ENCODE measurements around the gene VRK2.

VRK2 gene

GRCh38 chr2:58204195-58204959 lies 157.8 kb downstream of the VRK2 start:
- no peaks in the 10 kb centered on the region for H3K9me3 ChIP-seq (ENCODE audit: control insufficient read depth in 5 of 5, low read length in 5 of 5)
- H3K4me3 ChIP-seq (ENCODE audit: low read depth in 1 of 5, low read length in 5 of 5): no peak overlapping the region
- H3K4me1 ChIP-seq (ENCODE audit: control insufficient read depth in 5 of 5, insufficient read depth in 5 of 5, low read length in 5 of 5): no peaks in the 10 kb centered on the region
- no peak overlapping the region for H3K9ac ChIP-seq (ENCODE audit: low read length in 5 of 5)
- H3K27ac ChIP-seq (ENCODE audit: low read depth, low read length): no peak overlapping the region
- H3K27me3 ChIP-seq (ENCODE audit: control insufficient read depth in 5 of 5, insufficient read depth in 4 of 5, low read length in 5 of 5): no peaks in the 10 kb centered on the region
- H3K36me3 ChIP-seq (ENCODE audit: control insufficient read depth in 5 of 5, insufficient read depth in 5 of 5, low read length in 5 of 5): peaks cover 0 to 10% (median 3%) of the 10 kb centered on the region in 5 donors

GRCh38 chr2:58206785-58207184 lies 160.2 kb downstream of the VRK2 start:
- H3K4me3 ChIP-seq (ENCODE audit: low read depth in 1 of 5, low read length in 5 of 5): no peak overlapping the region
- no peaks in the 10 kb centered on the region for H3K4me1 ChIP-seq (ENCODE audit: control insufficient read depth in 5 of 5, insufficient read depth in 5 of 5, low read length in 5 of 5)
- no peaks in the 10 kb centered on the region for H3K27me3 ChIP-seq (ENCODE audit: control insufficient read depth in 5 of 5, insufficient read depth in 4 of 5, low read length in 5 of 5)
- no peak overlapping the region for H3K27ac ChIP-seq (ENCODE audit: low read depth, low read length)
- peaks cover 0 to 8% (median 4%) of the 10 kb centered on the region in 5 donors for H3K36me3 ChIP-seq (ENCODE audit: control insufficient read depth in 5 of 5, insufficient read depth in 5 of 5, low read length in 5 of 5)
- H3K9ac ChIP-seq (ENCODE audit: low read length in 5 of 5): no peak overlapping the region
- no peaks in the 10 kb centered on the region for H3K9me3 ChIP-seq (ENCODE audit: control insufficient read depth in 5 of 5, low read length in 5 of 5)

- H3K4me3 ChIP-seq (ENCODE audit: low read depth in 1 of 5, low read length in 5 of 5): no peak overlapping the region
- no peaks in the 10 kb centered on the region for H3K27me3 ChIP-seq (ENCODE audit: control insufficient read depth in 5 of 5, insufficient read depth in 4 of 5, low read length in 5 of 5)
- H3K27ac ChIP-seq (ENCODE audit: low read depth, low read length): no peak overlapping the region
- no peaks in the 10 kb centered on the region for H3K9me3 ChIP-seq (ENCODE audit: control insufficient read depth in 5 of 5, low read length in 5 of 5)
- peaks cover 0 to 8% (median 4%) of the 10 kb centered on the region in 5 donors for H3K36me3 ChIP-seq (ENCODE audit: control insufficient read depth in 5 of 5, insufficient read depth in 5 of 5, low read length in 5 of 5)
- no peak overlapping the region for H3K9ac ChIP-seq (ENCODE audit: low read length in 5 of 5)
- H3K4me1 ChIP-seq (ENCODE audit: control insufficient read depth in 5 of 5, insufficient read depth in 5 of 5, low read length in 5 of 5): no peaks in the 10 kb centered on the region
These were observed 160.6 kb downstream of the VRK2 start for GRCh38 chr2:58207189-58207588.
